GM23338 (cell line): ENCODE measurements around the gene SUPT3H.
"Not testable (repeated sequence)": the region's sequence is repeated elsewhere in the genome, so short reads cannot be mapped to it uniquely, and the experiment has no call there.

Experiments used
- CREB1 ChIP-seq: fragments of 250-450 bp; sonication (Bioruptor Pico); IDR thresholded peaks from 2 replicates; pipeline ENCODE4 v1.5.0; 2020; ENCODE audit warnings: low read depth, mild to moderate bottlenecking, moderate library complexity
- CTCF ChIP-seq, 2 experiments: fragments of 200-600 bp in 1 of 2; sonication (generic) in 1 of 2; conservative IDR thresholded peaks; 2 replicates each; pipeline versions ENCODE4 v1.5.1 to v1.6.1; 2016 to 2017; ENCODE audit warnings: antibody characterized with exemption in 2 of 2, low read depth in 2 of 2, mild to moderate bottlenecking in 2 of 2, moderate library complexity in 1 of 2
- EZH2 ChIP-seq: fragments of 200-600 bp; sonication (generic); IDR thresholded peaks from one replicate; pipeline ENCODE4 v1.8.0; 2017; ENCODE audit warnings: antibody characterized with exemption, mild to moderate bottlenecking, low read depth; ENCODE audit not compliant: unreplicated experiment
- EZH2phosphoT487 ChIP-seq: fragments of 200-600 bp; sonication (generic); IDR thresholded peaks from one replicate; pipeline ENCODE4 v1.8.1; 2018; ENCODE audit warnings: antibody characterized with exemption; ENCODE audit not compliant: unreplicated experiment
- POLR2AphosphoS5 ChIP-seq: IDR thresholded peaks from 2 replicates; pipeline ENCODE4 v1.6.1; 2016; ENCODE audit warnings: antibody characterized with exemption, low read depth
- REST ChIP-seq: IDR thresholded peaks from one replicate; pipeline ENCODE4 v1.6.1; 2018; ENCODE audit warnings: antibody characterized with exemption; ENCODE audit not compliant: unreplicated experiment

- not testable (repeated sequence) for TF ChIP-seq CREB1 (CRISPR knock-in tag); CTCF (conservative IDR thresholded peaks at IDR 0.05; ENCODE audit: low read depth in 2 of 2); EZH2; POLR2AphosphoS5; REST; EZH2phosphoT487
Measured at GRCh38 chr6:45145658-45146057, 232.1 kb downstream of the SUPT3H start.
